HEK293 (cell line): ENCODE results near the gene SPARC.
A peak's percentile ranks its signal among the peaks of the same experiment; 100 is the strongest.

ENCODE experiments used
- CTCF ChIA-PET: fragments of 350-600 bp; formaldehyde crosslinking; extraction: SDS; loops from one replicate; lab custom pipeline; 2021; ENCODE audit warnings: antibody characterized with exemption; lab: Yijun Ruan, JAX
- POLR2A ChIA-PET: fragments of 300-600 bp; formaldehyde crosslinking; extraction: SDS; loops from one replicate; lab custom pipeline; 2020; ENCODE audit warnings: antibody characterized with exemption, inconsistent platforms; lab: Yijun Ruan, JAX
- H3K27ac ChIP-seq: fragments of 200-500 bp; sonication (Bioruptor generic); 2 replicates; pipeline ENCODE4 v1.5.1; 2014; ENCODE audit warnings: low read depth, low read length, control low read depth, inconsistent platforms; ENCODE audit errors: extremely low read depth
- H3K36me3 ChIP-seq, 2 experiments: fragments of 200-500 bp in 1 of 2; sonication (Bioruptor generic) in 1 of 2; 1 replicate in 1 of 2; 2 replicates in 1 of 2; pipeline ENCODE4 v1.5.1; 2014 to 2017; ENCODE audit warnings: inconsistent platforms in 2 of 2, low read length in 2 of 2; ENCODE audit not compliant: control insufficient read depth in 2 of 2, insufficient read depth in 1 of 2
- H3K4me1 ChIP-seq: fragments of 200-500 bp; sonication (Bioruptor generic); 2 replicates; pipeline ENCODE4 v1.5.1; 2014; ENCODE audit warnings: mild to moderate bottlenecking, low read length, inconsistent platforms; ENCODE audit not compliant: control insufficient read depth, insufficient read depth
- H3K4me3 ChIP-seq: 2 replicates; pipeline ENCODE4 v1.5.1; 2011; ENCODE audit warnings: low read depth, mild to moderate bottlenecking, control low read depth, low read length, moderate library complexity
- H3K9me3 ChIP-seq: fragments of 200-500 bp; sonication (Bioruptor generic); 2 replicates; pipeline ENCODE4 v1.5.1; 2014; ENCODE audit warnings: low read depth, low read length, inconsistent platforms; ENCODE audit not compliant: control insufficient read depth, insufficient read depth
- BCL11A ChIP-seq: fragments of 450-650 bp; formaldehyde crosslinking; IDR thresholded peaks from 2 replicates; pipeline ENCODE4 v1.5.1; 2016; ENCODE audit warnings: low read depth, missing biosample characterization, missing genetic modification characterization
- BCL11B ChIP-seq: fragments of 450-650 bp; formaldehyde crosslinking; IDR thresholded peaks from 2 replicates; pipeline ENCODE4 v1.5.1; 2016; ENCODE audit warnings: low read depth, missing biosample characterization, missing genetic modification characterization
- IKZF3 ChIP-seq: fragments of 450-650 bp; IDR thresholded peaks from 2 replicates; pipeline ENCODE4 v1.5.0; 2018; ENCODE audit warnings: missing biosample characterization, mild to moderate bottlenecking, missing genetic modification characterization, moderate library complexity
- KLF8 ChIP-seq: fragments of 450-650 bp; formaldehyde crosslinking; IDR thresholded peaks from 2 replicates; pipeline ENCODE4 v1.5.1; 2016; ENCODE audit warnings: missing biosample characterization, missing genetic modification characterization
- OSR2 ChIP-seq: fragments of 450-650 bp; formaldehyde crosslinking; IDR thresholded peaks from 2 replicates; pipeline ENCODE4 v1.5.1; 2016; ENCODE audit warnings: missing biosample characterization, missing genetic modification characterization
- SCRT2 ChIP-seq: fragments of 450-650 bp; formaldehyde crosslinking; IDR thresholded peaks from 2 replicates; pipeline ENCODE4 v1.5.1; 2016; ENCODE audit warnings: missing biosample characterization, missing genetic modification characterization
- ZNF121 ChIP-seq: fragments of 450-650 bp; formaldehyde crosslinking; IDR thresholded peaks from 2 replicates; pipeline ENCODE4 v1.5.1; 2016; ENCODE audit warnings: missing biosample characterization, missing genetic modification characterization
- ZNF19 ChIP-seq: fragments of 450-650 bp; formaldehyde crosslinking; IDR thresholded peaks from 2 replicates; pipeline ENCODE4; 2016; ENCODE audit warnings: missing biosample characterization, missing genetic modification characterization, low read depth
- ZNF24 ChIP-seq: fragments of 450-650 bp; formaldehyde crosslinking; IDR thresholded peaks from 2 replicates; pipeline ENCODE4 v1.5.1; 2016; ENCODE audit warnings: missing biosample characterization, missing genetic modification characterization
- ZNF274 ChIP-seq, 2 experiments: fragments of 200-500 bp in 1 of 2; fragments of 450-650 bp in 1 of 2; sonication (Bioruptor generic) in 1 of 2; formaldehyde crosslinking in 1 of 2; IDR thresholded peaks; 2 replicates each; pipeline versions ENCODE4 v1.5.1 to v1.6.1; 2014 to 2016; ENCODE audit warnings: borderline replicate concordance in 1 of 2, inconsistent platforms in 1 of 2, low read length in 1 of 2, missing biosample characterization in 1 of 2, missing genetic modification characterization in 1 of 2
- ZNF423 ChIP-seq: fragments of 450-650 bp; formaldehyde crosslinking; IDR thresholded peaks from 2 replicates; pipeline ENCODE4 v1.5.1; 2016; ENCODE audit warnings: missing biosample characterization, missing genetic modification characterization
- ZNF514 ChIP-seq: fragments of 450-650 bp; formaldehyde crosslinking; IDR thresholded peaks from 2 replicates; pipeline ENCODE4 v1.5.1; 2016; ENCODE audit warnings: missing biosample characterization, missing genetic modification characterization
- ZNF549 ChIP-seq: fragments of 450-650 bp; IDR thresholded peaks from 2 replicates; pipeline ENCODE4 v1.5.1; 2018; ENCODE audit warnings: missing biosample characterization, missing genetic modification characterization, mild to moderate bottlenecking, inconsistent platforms, moderate library complexity
- ZNF585B ChIP-seq: fragments of 450-650 bp; formaldehyde crosslinking; IDR thresholded peaks from 2 replicates; pipeline ENCODE4 v1.5.1; 2016; ENCODE audit warnings: missing biosample characterization, missing genetic modification characterization
- ZNF623 ChIP-seq: fragments of 450-650 bp; formaldehyde crosslinking; IDR thresholded peaks from 2 replicates; pipeline ENCODE4 v1.5.1; 2016; ENCODE audit warnings: missing biosample characterization, missing genetic modification characterization
- ZNF626 ChIP-seq: fragments of 450-650 bp; sonication (Bioruptor Pico); formaldehyde crosslinking; IDR thresholded peaks from 2 replicates; pipeline ENCODE4 v1.5.1; 2018; ENCODE audit warnings: missing biosample characterization, missing genetic modification characterization, inconsistent platforms
- ZNF707 ChIP-seq: fragments of 450-650 bp; formaldehyde crosslinking; IDR thresholded peaks from 2 replicates; pipeline ENCODE4 v1.5.1; 2016; ENCODE audit warnings: missing biosample characterization, missing genetic modification characterization
- TF ChIP-seq, protein P1 (sequence below): fragments of 450-650 bp; formaldehyde crosslinking; IDR thresholded peaks from 2 replicates; pipeline ENCODE4 v1.5.1; 2016; ENCODE audit warnings: missing biosample characterization, missing genetic modification characterization
- TF ChIP-seq, protein P2 (sequence below): fragments of 450-650 bp; formaldehyde crosslinking; IDR thresholded peaks from 2 replicates; pipeline ENCODE4 v1.5.1; 2016; ENCODE audit warnings: missing biosample characterization, missing genetic modification characterization
- TF ChIP-seq, protein P3 (sequence below): fragments of 450-650 bp; formaldehyde crosslinking; IDR thresholded peaks from 2 replicates; pipeline ENCODE4 v1.5.1; 2016; ENCODE audit warnings: missing biosample characterization, missing genetic modification characterization
- TF ChIP-seq, protein P4 (sequence below): fragments of 450-650 bp; formaldehyde crosslinking; IDR thresholded peaks from 2 replicates; pipeline ENCODE4 v1.5.1; 2016; ENCODE audit warnings: missing biosample characterization, missing genetic modification characterization
- TF ChIP-seq, protein P5 (sequence below): fragments of 450-650 bp; formaldehyde crosslinking; IDR thresholded peaks from 2 replicates; pipeline ENCODE4 v1.5.1; 2016; ENCODE audit warnings: missing biosample characterization, missing genetic modification characterization

Gene SPARC

DNA sequence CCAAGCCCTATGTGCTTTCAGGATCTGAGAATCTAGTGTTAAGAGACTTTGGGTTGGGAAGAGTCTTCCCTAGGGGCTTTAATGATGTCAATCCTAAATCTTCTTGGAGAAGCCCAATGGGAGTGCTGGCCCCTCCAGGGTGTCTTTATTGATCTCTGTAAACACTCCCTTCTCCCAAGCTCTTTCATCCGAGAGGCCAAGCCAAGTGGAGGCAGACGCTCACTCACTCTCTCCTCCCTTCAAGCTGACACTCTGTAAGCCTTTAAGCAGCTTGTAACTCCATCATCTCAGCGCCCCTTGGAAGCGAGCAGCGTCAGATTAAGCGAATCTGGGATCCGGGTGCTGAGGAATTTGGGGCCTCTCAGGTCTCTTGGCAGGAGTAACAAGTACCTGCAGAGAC lies 37.7 kb downstream of the SPARC start:
- TF ChIP-seq, protein P1, sequence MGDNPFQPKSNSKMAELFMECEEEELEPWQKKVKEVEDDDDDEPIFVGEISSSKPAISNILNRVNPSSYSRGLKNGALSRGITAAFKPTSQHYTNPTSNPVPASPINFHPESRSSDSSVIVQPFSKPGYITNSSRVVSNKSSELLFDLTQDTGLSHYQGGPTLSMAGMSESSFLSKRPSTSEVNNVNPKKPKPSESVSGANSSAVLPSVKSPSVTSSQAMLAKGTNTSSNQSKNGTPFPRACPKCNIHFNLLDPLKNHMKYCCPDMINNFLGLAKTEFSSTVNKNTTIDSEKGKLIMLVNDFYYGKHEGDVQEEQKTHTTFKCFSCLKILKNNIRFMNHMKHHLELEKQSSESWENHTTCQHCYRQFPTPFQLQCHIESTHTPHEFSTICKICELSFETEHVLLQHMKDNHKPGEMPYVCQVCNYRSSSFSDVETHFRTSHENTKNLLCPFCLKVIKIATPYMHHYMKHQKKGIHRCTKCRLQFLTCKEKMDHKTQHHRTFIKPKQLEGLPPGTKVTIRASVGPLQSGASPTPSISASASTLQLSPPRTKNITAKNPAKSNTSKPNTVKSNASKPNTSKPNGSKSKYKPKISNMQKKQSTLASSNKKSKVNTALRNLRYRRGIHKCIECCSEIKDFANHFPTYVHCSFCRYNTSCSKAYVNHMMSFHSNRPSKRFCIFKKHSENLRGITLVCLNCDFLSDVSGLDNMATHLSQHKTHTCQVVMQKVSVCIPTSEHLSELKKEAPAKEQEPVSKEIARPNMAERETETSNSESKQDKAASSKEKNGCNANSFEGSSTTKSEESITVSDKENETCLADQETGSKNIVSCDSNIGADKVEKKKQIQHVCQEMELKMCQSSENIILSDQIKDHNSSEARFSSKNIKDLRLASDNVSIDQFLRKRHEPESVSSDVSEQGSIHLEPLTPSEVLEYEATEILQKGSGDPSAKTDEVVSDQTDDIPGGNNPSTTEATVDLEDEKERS: no peak
- TF ChIP-seq ZNF24 (tag by site-specific recombination): no peak
- TF ChIP-seq, protein P2, sequence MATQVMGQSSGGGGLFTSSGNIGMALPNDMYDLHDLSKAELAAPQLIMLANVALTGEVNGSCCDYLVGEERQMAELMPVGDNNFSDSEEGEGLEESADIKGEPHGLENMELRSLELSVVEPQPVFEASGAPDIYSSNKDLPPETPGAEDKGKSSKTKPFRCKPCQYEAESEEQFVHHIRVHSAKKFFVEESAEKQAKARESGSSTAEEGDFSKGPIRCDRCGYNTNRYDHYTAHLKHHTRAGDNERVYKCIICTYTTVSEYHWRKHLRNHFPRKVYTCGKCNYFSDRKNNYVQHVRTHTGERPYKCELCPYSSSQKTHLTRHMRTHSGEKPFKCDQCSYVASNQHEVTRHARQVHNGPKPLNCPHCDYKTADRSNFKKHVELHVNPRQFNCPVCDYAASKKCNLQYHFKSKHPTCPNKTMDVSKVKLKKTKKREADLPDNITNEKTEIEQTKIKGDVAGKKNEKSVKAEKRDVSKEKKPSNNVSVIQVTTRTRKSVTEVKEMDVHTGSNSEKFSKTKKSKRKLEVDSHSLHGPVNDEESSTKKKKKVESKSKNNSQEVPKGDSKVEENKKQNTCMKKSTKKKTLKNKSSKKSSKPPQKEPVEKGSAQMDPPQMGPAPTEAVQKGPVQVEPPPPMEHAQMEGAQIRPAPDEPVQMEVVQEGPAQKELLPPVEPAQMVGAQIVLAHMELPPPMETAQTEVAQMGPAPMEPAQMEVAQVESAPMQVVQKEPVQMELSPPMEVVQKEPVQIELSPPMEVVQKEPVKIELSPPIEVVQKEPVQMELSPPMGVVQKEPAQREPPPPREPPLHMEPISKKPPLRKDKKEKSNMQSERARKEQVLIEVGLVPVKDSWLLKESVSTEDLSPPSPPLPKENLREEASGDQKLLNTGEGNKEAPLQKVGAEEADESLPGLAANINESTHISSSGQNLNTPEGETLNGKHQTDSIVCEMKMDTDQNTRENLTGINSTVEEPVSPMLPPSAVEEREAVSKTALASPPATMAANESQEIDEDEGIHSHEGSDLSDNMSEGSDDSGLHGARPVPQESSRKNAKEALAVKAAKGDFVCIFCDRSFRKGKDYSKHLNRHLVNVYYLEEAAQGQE (tag by site-specific recombination): no peak
- TF ChIP-seq, protein P3, sequence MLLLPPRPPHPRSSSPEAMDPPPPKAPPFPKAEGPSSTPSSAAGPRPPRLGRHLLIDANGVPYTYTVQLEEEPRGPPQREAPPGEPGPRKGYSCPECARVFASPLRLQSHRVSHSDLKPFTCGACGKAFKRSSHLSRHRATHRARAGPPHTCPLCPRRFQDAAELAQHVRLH (tag by site-specific recombination): no peak
- TF ChIP-seq BCL11B (tag by site-specific recombination): no peak
- TF ChIP-seq BCL11A (tag by site-specific recombination): no peak
- no peak for TF ChIP-seq ZNF626
- no peak for TF ChIP-seq OSR2
- TF ChIP-seq ZNF623 (tag by site-specific recombination): no peak
- TF ChIP-seq ZNF707 (tag by site-specific recombination): no peak
- TF ChIP-seq, protein P4, sequence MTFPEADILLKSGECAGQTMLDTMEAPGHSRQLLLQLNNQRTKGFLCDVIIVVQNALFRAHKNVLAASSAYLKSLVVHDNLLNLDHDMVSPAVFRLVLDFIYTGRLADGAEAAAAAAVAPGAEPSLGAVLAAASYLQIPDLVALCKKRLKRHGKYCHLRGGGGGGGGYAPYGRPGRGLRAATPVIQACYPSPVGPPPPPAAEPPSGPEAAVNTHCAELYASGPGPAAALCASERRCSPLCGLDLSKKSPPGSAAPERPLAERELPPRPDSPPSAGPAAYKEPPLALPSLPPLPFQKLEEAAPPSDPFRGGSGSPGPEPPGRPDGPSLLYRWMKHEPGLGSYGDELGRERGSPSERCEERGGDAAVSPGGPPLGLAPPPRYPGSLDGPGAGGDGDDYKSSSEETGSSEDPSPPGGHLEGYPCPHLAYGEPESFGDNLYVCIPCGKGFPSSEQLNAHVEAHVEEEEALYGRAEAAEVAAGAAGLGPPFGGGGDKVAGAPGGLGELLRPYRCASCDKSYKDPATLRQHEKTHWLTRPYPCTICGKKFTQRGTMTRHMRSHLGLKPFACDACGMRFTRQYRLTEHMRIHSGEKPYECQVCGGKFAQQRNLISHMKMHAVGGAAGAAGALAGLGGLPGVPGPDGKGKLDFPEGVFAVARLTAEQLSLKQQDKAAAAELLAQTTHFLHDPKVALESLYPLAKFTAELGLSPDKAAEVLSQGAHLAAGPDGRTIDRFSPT (tag by site-specific recombination): no peak
- no peak for TF ChIP-seq ZNF19 (tag by site-specific recombination)
- TF ChIP-seq ZNF121 (tag by site-specific recombination): no peak
- TF ChIP-seq ZNF549 (tag by site-specific recombination): no peak
- no peak for TF ChIP-seq KLF8 (tag by site-specific recombination)
- TF ChIP-seq ZNF514 (tag by site-specific recombination): no peak
- no peak for TF ChIP-seq SCRT2 (tag by site-specific recombination)
- Histone ChIP-seq H3K36me3 (no peaks in the 10 kb centered on the region), H3K4me3 (no peak overlapping the region), H3K9me3 (no peaks in the 10 kb centered on the region), H3K4me1 (no peaks in the 10 kb centered on the region), H3K27ac (no peak overlapping the region)
- ChIA-PET POLR2A (interaction anchor here (1.1 kb wide), 1 partner anchor 202 kb away, joined by 3 read pairs; the partner anchor contains the start of gene SLC36A1), CTCF (interaction anchor here (1.2 to 1.5 kb wide), 3 partner anchors 91 to 484 kb away, joined by 3 to 6 read pairs (median 4); no protein-coding TSS in a partner anchor)

DNA sequence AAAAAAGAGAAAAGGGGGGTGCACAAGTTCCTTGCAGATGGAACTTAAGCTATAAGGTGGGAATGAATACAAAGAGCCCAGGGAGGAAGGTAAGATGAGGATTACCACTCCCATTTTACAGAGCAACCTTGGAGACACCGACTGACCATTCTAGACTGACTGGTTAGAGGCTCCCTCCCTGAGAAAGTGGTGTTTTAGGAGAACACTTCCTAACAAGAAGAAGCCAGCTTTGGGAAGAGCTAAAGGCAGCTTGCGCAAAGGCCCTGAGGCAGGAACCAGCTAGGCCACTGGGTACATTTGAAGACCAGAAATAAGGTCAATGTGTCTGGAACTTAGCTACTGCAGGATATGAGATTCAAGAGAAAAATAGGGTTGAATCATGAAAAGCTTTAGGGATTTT lies 38.6 kb downstream of the SPARC start:
- Histone ChIP-seq H3K27ac (no peak overlapping the region), H3K9me3 (no peaks in the 10 kb centered on the region), H3K4me3 (no peak overlapping the region), H3K36me3 (no peaks in the 10 kb centered on the region), H3K4me1 (no peaks in the 10 kb centered on the region)
- POLR2A ChIA-PET: interaction anchor here (0.6 to 1.1 kb wide), 3 partner anchors 35 to 241 kb away, joined by 3 to 4 read pairs (median 3); partner anchors contain the start of gene SLC36A1
- CTCF ChIA-PET: interaction anchor here (0.5 to 1.2 kb wide), 5 partner anchors 31 to 483 kb away, joined by 3 to 6 read pairs (median 3); no protein-coding TSS in a partner anchor
- TF ChIP-seq, protein P5, sequence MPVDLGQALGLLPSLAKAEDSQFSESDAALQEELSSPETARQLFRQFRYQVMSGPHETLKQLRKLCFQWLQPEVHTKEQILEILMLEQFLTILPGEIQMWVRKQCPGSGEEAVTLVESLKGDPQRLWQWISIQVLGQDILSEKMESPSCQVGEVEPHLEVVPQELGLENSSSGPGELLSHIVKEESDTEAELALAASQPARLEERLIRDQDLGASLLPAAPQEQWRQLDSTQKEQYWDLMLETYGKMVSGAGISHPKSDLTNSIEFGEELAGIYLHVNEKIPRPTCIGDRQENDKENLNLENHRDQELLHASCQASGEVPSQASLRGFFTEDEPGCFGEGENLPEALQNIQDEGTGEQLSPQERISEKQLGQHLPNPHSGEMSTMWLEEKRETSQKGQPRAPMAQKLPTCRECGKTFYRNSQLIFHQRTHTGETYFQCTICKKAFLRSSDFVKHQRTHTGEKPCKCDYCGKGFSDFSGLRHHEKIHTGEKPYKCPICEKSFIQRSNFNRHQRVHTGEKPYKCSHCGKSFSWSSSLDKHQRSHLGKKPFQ (tag by site-specific recombination): no peak
- TF ChIP-seq ZNF274 (IDR thresholded peaks at IDR 0.05; ENCODE audit: low read length) (no peak), ZNF274 (tag by site-specific recombination; IDR thresholded peaks at IDR 0.05; ENCODE audit: borderline replicate concordance) (no peak), ZNF585B (tag by site-specific recombination) (no peak), ZNF423 (tag by site-specific recombination) (no peak), IKZF3 (tag by site-specific recombination) (no peak), ZNF623 (tag by site-specific recombination) (peak; percentile 52)
- TF ChIP-seq, all 188 proteins: peak for 1
